Peyer's patch (tissue), 4 donors: ENCODE data around the gene KDM1A.

Source experiments
- CTCF ChIP-seq, 6 experiments: fragments of 450-650 bp in 4 of 6; fragments of 200-600 bp in 2 of 6; sonication (generic) in 1 of 6; IDR thresholded peaks; one replicate each; pipeline ENCODE4 v1.5.1; 2017 to 2019; ENCODE audit warnings: antibody characterized with exemption in 6 of 6, mild to moderate bottlenecking in 3 of 6, moderate library complexity in 1 of 6
- POLR2A ChIP-seq, 2 donors: fragments of 450-650 bp; IDR thresholded peaks; one replicate each; pipeline ENCODE4 v1.5.1; 2017; ENCODE audit warnings: antibody characterized with exemption in 2 of 2, mild to moderate bottlenecking in 2 of 2, moderate library complexity in 2 of 2

- no peak for TF ChIP-seq POLR2A (IDR thresholded peaks at IDR 0.05)
- TF ChIP-seq CTCF (IDR thresholded peaks at IDR 0.05) = no peak
These were observed 61.6 kb downstream of the KDM1A start for GRCh38 chr1:23080885-23081284.
